GM19467 (cell line): Measurements from ENCODE around the gene PTPRO.

Source experiments
- ATAC-seq: cut with Tn5 transposase; IDR thresholded peaks from one replicate; pipeline ENCODE4 v1.9.1; 2021; ENCODE audit warnings: mild to moderate bottlenecking, moderate library complexity; ENCODE audit not compliant: unreplicated experiment

PTPRO gene

DNA sequence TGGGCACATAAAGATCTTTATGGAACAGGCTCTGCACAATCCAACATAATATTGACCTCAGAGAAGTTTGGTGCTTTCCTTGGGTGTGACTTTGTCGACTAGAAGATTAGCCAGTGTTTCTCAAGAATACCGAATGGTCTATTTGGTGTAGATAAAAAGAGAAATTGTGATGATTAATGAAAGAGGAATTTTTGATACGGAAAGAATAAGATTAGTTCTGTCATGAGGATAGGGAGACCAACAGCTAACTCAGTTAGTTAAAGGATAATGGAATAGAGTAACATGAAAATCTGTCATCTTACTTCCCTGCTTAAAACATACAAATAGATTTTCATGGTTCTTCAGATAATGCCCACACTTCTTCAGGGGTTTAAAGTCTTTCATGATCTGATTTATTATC lies 24.2 kb downstream of the PTPRO start:
- no peak for ATAC-seq

DNA sequence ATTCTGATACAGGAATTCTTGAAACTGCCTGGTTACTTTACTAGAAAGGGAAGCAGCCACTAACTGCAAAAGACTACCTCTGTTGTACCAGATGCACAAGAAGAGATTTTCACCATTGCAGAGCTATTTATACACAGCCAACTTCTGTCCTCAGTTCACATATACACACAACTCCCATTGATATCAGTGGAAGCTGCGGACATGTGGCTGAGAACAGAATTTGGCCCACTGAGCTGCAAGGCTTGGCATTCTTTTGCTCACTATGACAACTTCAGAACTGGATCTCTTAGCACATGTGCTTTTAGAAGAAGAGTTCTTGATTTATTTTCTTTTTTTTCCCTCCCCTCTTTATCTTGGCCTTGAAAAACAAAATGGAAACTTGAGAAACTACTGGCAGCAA lies 28.3 kb downstream of the PTPRO start:
- ATAC-seq = no peak

- ATAC-seq = no peak
Observed at GRCh38 chr12:15355766-15356165, 33.5 kb downstream of the PTPRO start.

DNA sequence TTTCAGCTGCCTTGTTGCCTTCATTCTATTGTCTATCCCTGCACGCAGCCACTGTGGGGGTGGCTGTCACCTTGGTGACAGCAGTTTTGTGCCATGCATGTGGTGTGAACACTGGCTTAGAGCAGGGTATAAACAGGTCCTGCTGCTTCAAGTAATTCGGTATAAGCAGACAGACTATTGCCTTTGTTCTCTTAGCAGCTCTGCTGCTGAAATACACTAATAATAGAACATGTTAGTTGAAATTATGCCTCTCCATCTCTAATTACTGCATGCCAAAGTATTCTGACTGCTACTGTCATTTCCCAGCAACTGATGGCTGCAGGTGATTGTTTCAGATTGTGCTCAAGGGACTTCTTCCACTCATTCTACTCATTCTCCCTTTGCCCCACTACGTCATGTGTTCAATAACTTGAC lies 34.6 kb downstream of the PTPRO start:
- no peak for ATAC-seq

DNA sequence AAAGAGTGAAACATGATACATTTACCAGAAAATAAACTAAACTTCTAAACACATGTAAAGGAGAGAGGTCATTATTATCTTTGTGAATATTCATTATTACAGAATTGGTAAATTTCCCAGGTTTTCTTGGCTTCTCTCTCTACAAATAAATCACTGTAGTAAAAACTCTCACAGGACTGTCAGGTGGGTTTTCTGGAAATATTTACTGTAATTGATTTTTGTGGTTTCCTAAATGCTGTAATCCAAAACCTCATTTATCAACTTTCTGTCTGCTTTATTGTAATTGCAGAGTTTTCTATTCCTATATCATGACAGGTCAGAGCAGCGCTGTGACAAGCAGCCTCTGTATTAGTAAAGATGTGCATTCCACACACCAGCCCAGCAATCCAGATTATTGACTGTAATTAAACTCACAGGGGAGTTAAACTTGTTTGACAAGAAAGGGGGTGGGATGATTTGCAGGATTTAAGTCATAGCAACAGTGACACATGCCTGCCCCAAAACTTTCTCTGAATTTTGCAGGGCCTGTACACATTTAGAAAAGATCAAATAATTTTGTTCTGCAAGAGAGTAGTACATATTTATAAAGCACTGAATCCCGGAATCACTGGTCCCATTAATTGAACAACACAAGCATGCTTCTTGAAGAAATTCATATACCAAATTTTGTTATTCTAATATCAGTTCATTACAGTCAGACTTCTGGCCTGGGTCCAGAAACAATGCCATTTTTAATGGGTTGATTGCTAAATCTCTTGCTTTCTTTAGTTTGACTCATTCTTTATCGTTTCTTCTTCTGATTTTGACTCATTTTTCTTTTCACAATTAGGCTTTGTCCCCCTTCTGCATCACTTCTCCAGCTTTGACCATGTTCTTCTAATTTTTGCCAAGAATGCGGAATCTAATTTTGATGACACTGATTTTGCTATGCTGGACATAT lies 42.2 kb downstream of the PTPRO start:
- no peak for ATAC-seq

GRCh38 chr12:15368812-15369211 lies 46.5 kb downstream of the PTPRO start:
- no peak for ATAC-seq

GRCh38 chr12:15372352-15372751 lies 50.0 kb downstream of the PTPRO start:
- no peak for ATAC-seq

DNA sequence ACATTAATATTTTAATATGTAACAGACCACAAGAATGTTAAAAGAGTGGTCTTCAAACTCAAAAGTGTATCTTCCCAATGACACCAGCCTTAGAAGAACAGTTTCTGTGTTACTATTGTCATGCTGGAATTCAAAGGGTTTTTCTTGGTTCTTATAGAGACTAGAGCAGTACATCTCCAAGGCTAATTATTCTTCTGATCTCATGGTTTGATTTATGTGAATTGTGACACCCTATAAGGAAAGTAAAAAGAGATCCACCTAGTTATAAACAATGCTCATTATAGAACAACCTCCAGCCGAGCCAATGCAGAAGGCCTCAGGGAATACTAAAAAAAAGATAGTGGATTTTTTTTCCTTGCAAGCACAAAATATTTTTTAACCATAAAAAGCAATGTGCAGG lies 65.5 kb downstream of the PTPRO start:
- ATAC-seq = no peak

- ATAC-seq = no peak
Observed at GRCh38 chr12:15389561-15389960, 67.3 kb downstream of the PTPRO start.

- no peak for ATAC-seq
Observed at GRCh38 chr12:15393037-15393436, 70.7 kb downstream of the PTPRO start.

DNA sequence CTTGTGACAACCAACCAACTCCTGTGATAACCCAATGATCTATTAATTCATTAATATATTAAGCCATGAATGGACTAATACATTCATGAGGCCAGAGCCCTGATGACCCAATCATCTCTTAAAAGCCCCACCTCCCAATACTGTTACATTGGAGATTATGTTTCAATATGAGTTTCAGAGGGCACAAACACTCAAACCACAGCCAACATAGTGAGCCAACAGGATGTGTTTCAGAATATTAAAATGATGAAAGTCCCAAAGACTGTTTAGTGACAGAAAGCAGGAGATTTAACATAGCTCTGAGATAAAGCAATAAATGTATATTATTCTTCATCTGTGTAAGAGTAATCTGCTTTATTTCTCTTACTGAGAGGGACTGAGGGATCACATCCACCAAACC lies 71.7 kb downstream of the PTPRO start:
- no peak for ATAC-seq

DNA sequence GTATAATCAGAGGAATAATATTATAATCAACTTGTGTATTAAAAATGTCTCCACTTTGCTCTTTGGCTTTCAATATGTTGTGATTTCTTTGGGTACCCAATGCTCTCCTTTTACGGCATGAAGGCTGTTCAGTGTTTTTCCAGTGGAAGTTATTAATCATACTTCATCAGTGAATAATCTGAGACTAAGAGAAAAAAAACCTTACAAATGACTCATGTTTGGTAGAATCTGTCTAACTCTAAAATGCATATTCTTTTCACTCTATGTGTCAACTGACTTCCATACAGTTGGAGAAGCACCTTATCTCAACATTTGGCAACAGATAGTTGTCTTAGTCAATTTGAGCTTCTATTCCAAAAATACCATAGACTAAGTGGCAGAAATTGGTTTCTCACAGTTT lies 82.2 kb downstream of the PTPRO start:
- ATAC-seq = no peak

DNA sequence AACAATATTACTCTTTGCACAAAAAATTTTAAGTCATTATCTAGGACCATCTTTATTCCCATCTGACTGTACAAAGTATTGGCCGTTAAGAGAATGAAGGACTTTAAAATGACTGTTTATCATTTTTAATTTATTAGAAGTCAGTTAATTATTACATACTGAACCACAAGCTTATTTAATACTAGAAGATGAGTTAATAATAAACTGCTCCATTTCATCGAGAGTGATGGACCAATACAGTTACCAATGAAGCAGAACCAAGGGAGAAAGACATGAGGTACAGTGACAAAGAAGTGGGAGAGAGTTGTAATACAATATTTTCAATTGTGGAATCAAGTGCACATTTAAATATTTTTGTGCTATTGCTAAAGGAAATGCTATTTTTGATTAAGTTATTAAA lies 83.3 kb downstream of the PTPRO start:
- ATAC-seq = no peak

DNA sequence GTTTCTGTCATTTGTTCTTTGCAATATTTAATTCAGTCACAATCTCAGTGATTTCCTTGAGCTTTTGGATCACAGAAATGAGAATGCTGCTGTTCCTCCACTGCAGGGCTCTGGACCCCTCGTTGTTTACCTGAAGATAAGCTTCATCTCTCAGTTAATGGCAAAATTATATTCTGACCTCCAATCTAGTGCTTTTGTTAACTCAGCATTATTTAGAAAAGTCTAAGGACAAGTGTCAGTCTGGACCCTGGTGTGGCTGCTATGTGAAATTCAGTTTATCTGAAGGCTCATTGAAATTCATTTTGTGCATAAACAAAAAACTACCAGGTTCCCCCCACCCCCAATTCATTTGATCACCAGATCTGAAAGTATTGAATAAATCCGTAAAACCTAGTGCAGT lies 84.7 kb downstream of the PTPRO start:
- no peak for ATAC-seq

DNA sequence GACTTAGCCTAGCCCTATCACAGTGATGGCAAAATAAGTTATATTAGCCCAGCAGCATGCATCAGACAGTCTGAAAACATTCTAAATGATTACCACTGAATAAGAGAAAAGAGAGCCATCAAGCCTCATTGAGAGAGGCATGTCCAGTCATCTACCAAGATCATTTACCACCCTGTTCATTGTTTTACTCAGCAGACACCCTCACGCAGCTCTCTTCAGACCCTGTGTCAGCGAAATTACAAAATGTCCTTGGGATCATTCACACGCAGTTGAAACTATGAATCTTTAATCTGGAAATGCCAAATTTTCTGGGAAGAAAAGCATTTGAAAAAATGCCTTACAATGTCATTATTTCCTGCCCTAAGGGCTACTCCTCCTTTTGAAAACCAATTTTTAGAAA lies 89.5 kb downstream of the PTPRO start:
- no peak for ATAC-seq

DNA sequence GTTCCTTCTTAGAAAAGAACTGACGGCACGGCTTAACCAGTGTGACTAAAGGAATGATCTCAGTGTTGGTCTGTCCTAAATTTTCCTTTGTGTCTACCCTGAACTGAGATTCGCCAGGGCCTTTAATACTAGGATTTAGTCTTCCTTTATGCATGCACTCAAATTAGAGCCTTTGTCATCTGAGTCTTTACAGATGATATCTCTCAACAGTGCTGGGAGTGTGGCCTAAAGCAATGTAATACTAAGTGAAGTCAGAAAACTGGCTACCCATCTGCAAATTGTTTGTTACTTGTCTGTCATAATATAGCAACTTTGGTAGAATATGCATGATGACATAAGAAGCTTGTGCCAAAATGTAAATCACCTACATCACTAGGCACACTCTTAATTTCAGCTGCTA lies 95.4 kb downstream of the PTPRO start:
- no peak for ATAC-seq

DNA sequence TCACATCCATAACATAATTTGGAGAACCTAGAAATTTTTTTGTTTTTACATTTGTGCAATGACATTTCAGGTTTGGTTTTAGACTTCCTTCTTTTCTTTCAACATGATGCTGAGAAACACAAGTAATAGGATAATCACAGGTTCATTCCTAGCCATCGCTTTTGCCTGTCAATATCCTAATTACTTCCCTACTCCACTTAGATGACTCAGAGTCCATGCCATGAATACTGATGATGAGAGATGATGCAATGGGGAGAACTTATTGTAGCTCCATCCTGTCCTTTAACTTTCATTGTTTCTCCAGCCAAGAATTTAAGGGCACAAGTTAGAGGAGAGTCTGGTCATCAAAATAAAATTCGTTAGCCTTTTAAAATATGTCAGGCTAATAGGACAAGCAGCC lies 101.3 kb downstream of the PTPRO start:
- ATAC-seq = no peak

- ATAC-seq = no peak
Observed at GRCh38 chr12:15427913-15428312, 105.6 kb downstream of the PTPRO start.

- no peak for ATAC-seq
Observed at GRCh38 chr12:15428632-15429031, 106.3 kb downstream of the PTPRO start.

DNA sequence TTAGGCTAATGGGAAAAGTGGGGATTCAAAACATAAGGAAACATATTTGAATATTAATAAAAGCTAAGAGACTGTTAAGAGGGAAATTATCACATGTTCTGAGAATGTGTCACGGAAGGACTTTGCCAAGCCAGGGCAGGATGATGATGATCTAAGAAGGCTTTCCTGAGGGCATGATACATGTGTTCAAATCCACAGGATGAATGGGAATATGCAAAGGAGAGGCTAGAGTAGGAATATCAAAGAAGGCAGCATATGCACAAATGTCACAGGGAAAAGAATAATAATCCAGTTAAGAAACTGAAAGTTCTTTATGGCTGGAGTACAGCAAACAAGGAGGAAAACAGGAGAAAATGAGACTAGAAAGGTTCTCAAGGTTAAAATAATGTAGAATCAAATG lies 107.0 kb downstream of the PTPRO start:
- ATAC-seq = no peak

GRCh38 chr12:15435597-15435996 lies 113.3 kb downstream of the PTPRO start:
- no peak for ATAC-seq

DNA sequence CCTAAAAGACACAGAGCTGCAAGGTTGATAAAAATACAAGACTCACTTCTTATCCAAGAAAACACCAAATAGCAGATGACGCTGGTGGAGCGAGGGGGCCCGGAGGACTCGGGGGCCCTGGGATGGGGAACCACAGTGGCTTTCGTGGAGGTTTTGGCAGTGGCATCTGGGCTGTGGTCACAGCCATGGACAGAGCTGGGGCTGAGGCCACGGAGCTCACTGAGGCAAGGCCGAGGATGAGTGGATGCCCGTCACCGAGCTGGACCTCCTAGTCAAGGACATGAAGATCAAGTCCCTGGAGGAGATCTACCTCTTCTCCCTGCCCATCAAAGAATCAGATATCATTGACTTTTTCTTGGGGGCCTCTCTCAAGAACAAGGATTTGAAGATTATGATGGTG lies 117.2 kb downstream of the PTPRO start:
- ATAC-seq = no peak

DNA sequence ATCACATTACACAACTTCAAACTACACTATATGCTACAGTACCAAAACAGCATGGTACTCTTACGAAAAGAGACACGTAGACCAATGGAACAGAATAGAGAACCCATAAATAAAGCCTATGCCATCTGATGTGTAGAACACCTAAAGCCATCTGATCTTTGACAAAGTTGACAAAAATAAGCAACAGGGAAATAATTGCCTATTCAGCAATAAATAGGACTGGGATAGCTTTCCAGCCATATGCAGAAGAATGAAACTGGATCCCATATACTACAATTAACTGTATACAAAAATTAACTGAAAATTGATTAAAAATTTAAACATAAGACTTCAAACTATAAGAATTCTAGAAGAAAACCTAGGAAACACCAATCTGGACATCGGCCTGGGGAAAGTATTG lies 120.7 kb downstream of the PTPRO start:
- ATAC-seq = no peak
